Testis (tissue), 2 donors: ENCODE results near the gene CDH23.

ENCODE experiments used
- POLR2A ChIP-seq: fragments of 450-650 bp; IDR thresholded peaks from one replicate; pipeline ENCODE4 v1.6.1; 2017; ENCODE audit warnings: antibody characterized with exemption, mild to moderate bottlenecking, moderate library complexity
- TF ChIP-seq, protein P1 (sequence below), 3 experiments: fragments of 450-650 bp in 2 of 3; fragments of 200-600 bp in 1 of 3; sonication (generic) in 1 of 3; IDR thresholded peaks; one replicate each; pipeline ENCODE4 v1.5.1; 2016 to 2019; ENCODE audit warnings: antibody characterized with exemption in 3 of 3, mild to moderate bottlenecking in 2 of 3, moderate library complexity in 1 of 3

DNA sequence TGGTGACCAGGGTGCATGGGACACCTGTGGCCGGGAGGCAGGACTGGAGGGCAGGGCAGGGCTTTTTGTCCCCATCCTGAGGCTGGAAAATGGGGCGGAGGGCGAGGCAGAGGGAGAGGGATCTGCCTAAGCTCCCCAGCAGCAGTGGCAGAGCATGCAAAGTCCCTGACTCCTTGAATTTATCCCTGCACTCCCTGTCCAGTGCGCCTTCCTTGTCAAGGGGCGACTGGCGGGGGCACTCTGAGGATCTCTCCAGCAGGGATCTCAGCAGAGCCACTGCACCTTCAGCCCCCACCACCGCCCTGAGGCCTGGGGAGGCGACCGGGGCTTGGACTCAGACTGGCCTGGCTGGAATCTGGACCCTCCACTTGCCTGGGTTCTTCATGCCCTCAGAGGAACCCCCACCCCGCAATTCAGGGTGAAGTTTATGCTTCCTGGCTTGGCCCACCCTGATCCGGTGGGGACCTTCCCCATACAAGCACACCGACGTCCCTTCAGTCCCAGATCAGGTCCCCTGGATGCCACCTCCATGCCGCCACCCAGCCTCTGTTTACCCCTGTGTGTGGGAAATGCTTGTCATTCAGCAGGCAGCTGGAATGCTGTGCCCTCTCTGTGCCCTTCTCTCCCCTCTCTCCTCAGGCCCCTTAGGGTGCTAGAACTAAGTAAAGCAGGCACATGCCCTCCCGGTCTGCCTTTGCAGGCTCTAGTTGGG is 46.3 kb downstream of the CDH23 start:
- TF ChIP-seq POLR2A, result no peak
- TF ChIP-seq, protein P1, sequence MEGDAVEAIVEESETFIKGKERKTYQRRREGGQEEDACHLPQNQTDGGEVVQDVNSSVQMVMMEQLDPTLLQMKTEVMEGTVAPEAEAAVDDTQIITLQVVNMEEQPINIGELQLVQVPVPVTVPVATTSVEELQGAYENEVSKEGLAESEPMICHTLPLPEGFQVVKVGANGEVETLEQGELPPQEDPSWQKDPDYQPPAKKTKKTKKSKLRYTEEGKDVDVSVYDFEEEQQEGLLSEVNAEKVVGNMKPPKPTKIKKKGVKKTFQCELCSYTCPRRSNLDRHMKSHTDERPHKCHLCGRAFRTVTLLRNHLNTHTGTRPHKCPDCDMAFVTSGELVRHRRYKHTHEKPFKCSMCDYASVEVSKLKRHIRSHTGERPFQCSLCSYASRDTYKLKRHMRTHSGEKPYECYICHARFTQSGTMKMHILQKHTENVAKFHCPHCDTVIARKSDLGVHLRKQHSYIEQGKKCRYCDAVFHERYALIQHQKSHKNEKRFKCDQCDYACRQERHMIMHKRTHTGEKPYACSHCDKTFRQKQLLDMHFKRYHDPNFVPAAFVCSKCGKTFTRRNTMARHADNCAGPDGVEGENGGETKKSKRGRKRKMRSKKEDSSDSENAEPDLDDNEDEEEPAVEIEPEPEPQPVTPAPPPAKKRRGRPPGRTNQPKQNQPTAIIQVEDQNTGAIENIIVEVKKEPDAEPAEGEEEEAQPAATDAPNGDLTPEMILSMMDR (IDR thresholded peaks at IDR 0.05), result no peak
